NCI-H524 treated with DMSO at 0.1 percent for 48 hours (cell line): ENCODE results near the gene TGM6.

Experiments
- DNase-seq: peaks from one replicate; lab custom pipeline; 2025; lab: John Stamatoyannopoulos, UW

Gene TGM6

DNA sequence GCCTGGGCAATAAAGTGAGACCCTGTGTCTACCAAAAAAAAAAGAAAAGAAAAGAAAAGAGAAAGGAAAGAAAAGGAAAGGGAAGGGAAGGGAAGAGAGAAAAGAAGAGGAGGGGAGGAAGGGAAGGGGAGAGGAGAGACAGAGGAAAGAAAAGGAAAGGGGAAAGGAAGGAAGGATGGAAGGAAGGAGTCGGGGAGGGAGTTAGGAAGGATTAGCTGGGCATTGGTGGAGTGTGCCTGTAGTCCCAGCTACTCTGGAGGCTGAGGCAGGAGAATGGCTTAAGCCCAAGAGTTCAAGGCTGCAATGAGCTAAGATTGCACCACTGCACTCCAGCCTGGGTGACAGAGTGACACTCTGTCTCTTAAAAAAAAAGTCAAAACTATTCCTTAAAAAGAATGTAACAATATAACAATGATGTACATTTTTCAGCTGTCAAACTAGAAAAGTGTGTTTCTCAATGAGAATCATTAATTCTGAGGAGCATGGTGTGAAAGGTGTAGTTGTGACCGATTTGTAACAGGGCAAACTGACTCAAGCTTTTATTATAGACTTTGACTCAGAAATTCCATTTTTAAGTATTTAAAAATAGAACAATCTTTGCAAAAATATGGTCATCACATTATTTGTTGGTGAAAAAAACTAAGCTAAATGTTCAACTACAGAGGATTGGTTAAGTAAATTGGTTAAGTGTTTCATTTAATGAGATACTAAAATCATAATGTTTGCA, 75.2 kb downstream of the TGM6 start:
- no peak for DNase-seq

DNA sequence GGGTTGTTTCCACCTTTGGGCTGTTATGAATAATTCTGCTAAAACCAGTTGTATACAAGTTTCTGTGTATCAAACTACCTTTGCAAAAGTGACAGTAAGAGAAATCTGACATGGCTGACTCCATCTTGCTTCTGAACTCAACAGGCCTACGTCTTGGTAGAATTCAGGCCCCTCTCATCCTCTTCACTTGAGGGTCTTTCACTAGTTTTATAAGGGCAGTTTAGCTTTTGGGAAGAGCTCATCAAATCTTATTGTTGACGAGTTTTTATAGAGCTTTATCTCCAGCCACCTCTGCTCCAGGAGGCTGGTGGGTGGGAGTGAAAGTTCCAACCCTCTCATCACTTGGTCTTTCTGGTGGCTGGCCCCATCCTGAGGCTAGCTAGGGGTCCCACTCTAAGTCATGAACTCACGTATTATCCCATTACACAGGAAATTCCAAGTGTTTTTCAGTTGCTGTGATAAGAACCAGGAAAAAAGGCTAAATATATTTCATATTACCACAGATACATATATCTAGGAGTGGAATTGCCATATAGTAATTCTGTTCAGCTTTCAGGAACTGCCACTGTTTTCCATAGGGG, 78.3 kb downstream of the TGM6 start:
- no peak for DNase-seq

DNA sequence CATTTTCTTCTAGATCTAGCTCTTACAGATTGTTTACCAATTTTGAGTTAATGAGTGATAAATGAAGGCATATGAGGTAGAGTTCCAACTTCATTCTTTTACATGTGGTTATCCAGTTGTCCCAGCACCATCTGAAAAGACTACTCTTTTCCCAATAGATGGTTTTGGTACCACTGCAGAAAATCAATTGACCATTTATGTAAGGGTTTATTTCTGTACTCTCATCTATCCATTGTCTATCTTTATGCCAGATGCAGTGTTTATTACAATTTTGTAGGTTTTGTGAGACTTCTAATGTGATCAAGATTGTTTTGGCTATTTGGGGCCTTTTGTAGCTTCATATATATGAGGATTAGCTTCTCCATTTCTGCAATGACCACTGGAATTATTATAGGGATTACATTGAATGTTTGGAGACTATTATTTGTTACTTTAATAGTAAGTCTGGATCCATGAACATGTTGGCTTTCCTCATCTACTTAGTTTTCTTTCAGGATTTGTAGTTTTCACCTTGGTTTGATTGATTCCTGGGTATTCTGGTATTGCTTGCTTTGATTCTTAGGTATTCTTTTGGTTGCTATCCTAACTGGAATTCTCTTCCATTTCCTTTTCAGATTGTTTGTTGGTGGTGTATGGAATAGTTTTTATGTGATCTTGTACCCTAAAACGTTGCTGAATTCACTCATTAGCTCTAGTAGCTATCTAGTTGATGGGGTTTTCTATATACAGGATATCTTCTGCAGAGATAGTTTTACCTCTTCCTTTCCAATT, 79.5 kb downstream of the TGM6 start:
- DNase-seq, result no peak

DNA sequence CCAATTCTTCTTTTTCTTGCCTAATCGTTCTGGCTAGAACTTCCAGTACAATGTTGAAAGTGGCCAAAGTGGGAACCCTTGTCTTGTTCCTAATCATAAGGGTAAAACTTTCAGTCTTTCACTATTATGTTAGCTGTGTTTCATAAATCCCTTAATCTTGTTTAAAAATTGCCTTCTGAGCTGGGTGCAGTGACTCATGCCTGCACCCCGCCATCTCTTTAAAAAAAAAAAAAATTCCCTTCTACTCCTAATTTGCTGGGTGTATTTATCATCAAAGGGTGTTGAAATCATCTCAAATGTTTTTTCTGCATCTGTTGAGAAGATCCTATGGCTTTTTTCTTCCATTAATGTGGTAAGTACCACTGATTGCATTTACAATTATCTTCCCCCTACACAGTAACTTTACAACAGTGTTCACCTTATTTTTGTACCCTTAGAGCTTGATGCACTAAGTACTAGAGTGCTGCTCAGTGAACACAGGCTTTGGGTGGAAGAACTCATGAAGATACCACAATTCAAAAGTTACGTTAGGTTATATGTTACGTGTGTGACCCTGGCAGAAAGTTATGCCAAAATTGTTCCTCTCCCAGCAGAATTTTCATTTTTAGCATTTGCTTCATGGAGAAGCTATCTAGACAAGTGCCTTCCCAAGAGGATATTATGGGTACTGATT, 80.2 kb downstream of the TGM6 start:
- DNase-seq, result no peak

GRCh38 chr20:2462484-2462883, 81.8 kb downstream of the TGM6 start:
- DNase-seq, result no peak

- no peak for DNase-seq
Measured at GRCh38 chr20:2463616-2464365, 83.1 kb downstream of the TGM6 start.

DNA sequence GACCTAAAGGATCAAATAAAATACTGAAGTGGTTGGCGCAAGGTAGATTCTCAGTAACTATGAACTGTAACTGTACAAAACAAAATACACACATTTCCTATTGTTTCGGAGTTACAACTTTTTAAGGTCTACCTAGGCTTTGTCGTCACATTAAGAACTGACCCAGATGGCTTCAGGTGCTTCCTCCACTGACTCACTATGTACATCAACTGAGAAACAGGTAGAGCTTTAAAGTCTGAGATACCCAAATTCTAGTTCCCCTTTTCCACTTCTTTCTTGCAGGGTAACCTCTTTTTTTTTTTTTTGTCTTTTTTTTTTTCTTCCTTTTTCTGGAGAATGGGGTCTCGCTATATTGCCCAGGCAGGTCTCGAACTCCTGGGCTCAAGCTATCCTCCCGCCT, 84.4 kb downstream of the TGM6 start:
- DNase-seq, result no peak

- DNase-seq, result no peak
Measured at GRCh38 chr20:2467412-2467811, 86.7 kb downstream of the TGM6 start.

GRCh38 chr20:2468581-2469407, 88.1 kb downstream of the TGM6 start:
- DNase-seq, result no peak

DNA sequence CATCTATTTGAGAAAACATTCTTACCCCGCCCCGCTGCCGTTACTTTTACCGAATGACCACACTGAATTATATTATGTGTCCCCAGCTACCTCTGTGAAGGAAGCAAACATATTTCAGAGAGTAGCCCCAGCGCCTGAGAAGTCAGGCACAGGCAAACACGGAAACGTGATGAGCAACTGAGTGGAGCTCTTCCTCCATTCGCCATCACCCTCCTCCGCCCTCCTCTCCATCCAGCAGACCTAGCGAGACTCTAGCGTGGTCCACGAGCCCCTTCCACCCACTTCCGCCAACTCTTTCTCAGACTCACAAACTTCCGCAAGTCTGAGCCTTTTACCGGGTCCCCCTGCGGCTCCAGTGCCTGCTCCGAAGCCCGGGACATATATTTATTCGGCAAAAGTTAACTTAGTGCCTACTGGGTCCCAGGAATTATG, 89.3 kb downstream of the TGM6 start:
- DNase-seq, result peak; percentile 12

- DNase-seq, result peak; percentile 97
Measured at GRCh38 chr20:2470423-2471193, 89.9 kb downstream of the TGM6 start, which contains the start of gene SNRPB. Gene SNRPB, minus strand, starts transcription at chr20:2470789. Its CDS starts 99 bp downstream, at chr20:2470690.

DNA sequence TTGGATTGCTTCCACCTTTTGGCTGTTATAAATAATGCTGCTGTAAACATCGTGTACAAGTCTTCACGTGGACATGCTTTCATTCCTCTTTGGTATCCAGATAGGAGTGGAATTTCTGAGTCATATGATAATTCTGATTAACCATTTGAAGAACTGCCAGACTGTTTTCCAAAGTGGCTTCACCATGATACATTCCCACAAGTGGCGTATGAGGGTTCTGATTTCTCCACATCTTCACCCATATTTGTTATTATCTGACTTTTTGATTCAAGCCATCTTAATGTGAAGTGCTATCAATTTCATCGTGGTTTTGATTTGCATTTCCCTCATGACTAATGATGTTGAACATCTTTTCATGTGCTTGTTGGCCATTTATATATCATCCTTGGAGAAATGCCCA, 92.8 kb downstream of the TGM6 start:
- no peak for DNase-seq

GRCh38 chr20:2475850-2476741, 95.4 kb downstream of the TGM6 start:
- DNase-seq, result no peak

DNA sequence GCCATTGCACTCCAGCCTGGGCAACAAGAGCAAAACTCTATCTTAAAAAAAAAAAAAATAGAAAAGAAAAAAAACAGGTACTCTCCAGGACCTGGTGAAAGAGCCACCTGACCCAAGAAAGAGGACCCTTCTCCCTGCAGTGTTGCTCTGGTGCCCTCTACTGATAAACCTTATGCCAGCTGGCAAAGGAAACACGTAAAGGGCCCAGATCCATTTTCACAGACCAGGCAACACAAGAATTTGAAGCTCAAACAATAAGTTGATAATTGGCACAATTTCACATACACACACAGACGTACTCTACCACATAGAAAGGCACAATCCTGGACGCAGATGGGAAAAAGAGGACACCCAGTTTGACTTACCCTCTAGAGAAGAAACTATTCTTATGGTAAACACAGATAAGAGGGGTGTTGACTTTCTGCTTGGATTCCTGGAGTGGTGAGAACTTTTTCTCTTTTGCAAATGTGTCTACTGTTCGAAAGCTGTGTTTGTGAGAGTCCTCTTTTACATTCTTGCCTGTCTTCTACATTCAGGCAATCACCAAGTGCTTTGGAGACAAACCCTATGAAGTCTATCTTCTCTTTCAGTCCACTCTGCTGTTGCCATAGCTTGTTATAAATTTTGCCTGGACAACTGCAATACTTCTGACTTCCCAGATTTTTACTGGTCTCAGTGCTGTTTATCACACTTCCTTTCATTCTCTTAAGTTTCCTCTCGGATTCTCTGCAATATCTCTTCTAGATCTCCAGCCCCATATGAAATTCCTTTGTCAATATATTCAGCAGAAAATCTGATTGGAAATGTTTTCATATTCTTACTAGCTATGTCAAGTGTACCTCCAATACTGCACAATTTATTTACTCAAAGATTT, 96.3 kb downstream of the TGM6 start:
- DNase-seq, result no peak

- DNase-seq, result no peak
Measured at GRCh38 chr20:2480381-2480780, 99.7 kb downstream of the TGM6 start.
